Endothelial cell of hepatic sinusoid (primary cell): Measurements from ENCODE around the gene ATOSB.
"Not testable (repeated sequence)": the region's sequence is repeated elsewhere in the genome, so short reads cannot be mapped to it uniquely, and the experiment has no call there.

ENCODE experiments used
- in situ Hi-C: cut with HindIII; loops from 2 replicates; pipeline ENCODE4 v1.10.0; 2017; ENCODE audit warnings: low sequenced_read_pairs

ATOSB gene

GRCh38 chr9:35115680-35116538, at the start of gene ATOSB:
ATOSB (minus strand) TSS chr9:35115862; CDS start chr9:35108274, 7,588 bp downstream.
- in situ Hi-C loops, result no loop called here

GRCh38 chr9:35164711-35165110, 49.0 kb upstream of the ATOSB start:
- in situ Hi-C loops, result no loop called here

GRCh38 chr9:35163413-35163812, 47.8 kb upstream of the ATOSB start:
- in situ Hi-C loops, result no loop called here

- in situ Hi-C loops, result no loop called here
Observed at GRCh38 chr9:35162605-35163315, 47.1 kb upstream of the ATOSB start.

- in situ Hi-C loops, result no loop called here
Observed at GRCh38 chr9:35161713-35162604, 46.3 kb upstream of the ATOSB start, which contains the start of gene UNC13B. UNC13B (plus strand) TSS chr9:35162009; CDS start chr9:35162284, 275 bp downstream.

- in situ Hi-C loops, result no loop called here
Observed at GRCh38 chr9:35158501-35159280, 43.0 kb upstream of the ATOSB start.

GRCh38 chr9:35157836-35158235, 42.2 kb upstream of the ATOSB start:
- in situ Hi-C loops, result not testable (repeated sequence)

GRCh38 chr9:35156781-35157180, 41.1 kb upstream of the ATOSB start:
- in situ Hi-C loops, result no loop called here

GRCh38 chr9:35152926-35153325, 37.3 kb upstream of the ATOSB start:
- in situ Hi-C loops, result no loop called here

- in situ Hi-C loops, result not testable (repeated sequence)
Observed at GRCh38 chr9:35147941-35148563, 32.4 kb upstream of the ATOSB start.

GRCh38 chr9:35142037-35142436, 26.4 kb upstream of the ATOSB start:
- in situ Hi-C loops, result loop anchor here (5.0 kb wide), 1 partner anchor 90 kb away; no protein-coding TSS in a partner anchor

- in situ Hi-C loops, result loop anchor here (5.0 kb wide), 1 partner anchor 92 kb away; no protein-coding TSS in a partner anchor
Observed at GRCh38 chr9:35140093-35140492, 24.4 kb upstream of the ATOSB start.

GRCh38 chr9:35136866-35137265, 21.2 kb upstream of the ATOSB start:
- in situ Hi-C loops, result no loop called here

GRCh38 chr9:35135988-35136387, 20.3 kb upstream of the ATOSB start:
- in situ Hi-C loops, result no loop called here

- in situ Hi-C loops, result no loop called here
Observed at GRCh38 chr9:35134920-35135319, 19.3 kb upstream of the ATOSB start.

GRCh38 chr9:35116898-35117551, 1.4 kb upstream of the ATOSB start:
- in situ Hi-C loops, result no loop called here

- in situ Hi-C loops, result no loop called here
Observed at GRCh38 chr9:35116539-35116897, 856 bp upstream of the ATOSB start.

- in situ Hi-C loops, result no loop called here
Observed at GRCh38 chr9:35114840-35115628, 628 bp downstream of the ATOSB start.
